Liver (tissue), 5 donors: ENCODE data around the gene ARID3A. TPM values are rescaled to one million over a fixed set of nuclear protein-coding genes. Genes with fewer than 3 reads are reported as not detected.

Experiments
- polyA plus RNA-seq, 2 donors: library from polyadenylated mRNA; stranded (reverse) in 1 of 2; unstranded in 1 of 2; fragments of 200-250 nt in 1 of 2; fragments of >200 nt in 1 of 2; fragmentation: Nextera tagmentation in 1 of 2; extraction: Ambion mirVana in 1 of 2; gene quantifications; one replicate each; pipeline versions ENCODE4 v1.2.1 to v1.2.3, GENCODE V29; 2013 to 2015
- small RNA-seq: library from RNA; depleted of rRNA; stranded (forward); fragments of <200 nt; gene quantifications from one replicate; pipeline ENCODE3, GENCODE V24; 2014
- total RNA-seq, 2 donors: library from RNA; depleted of rRNA; stranded (reverse); fragments of >200 nt; gene quantifications; one replicate each; pipeline ENCODE4 v1.2.3, GENCODE V29; 2014
- donor health status: healthy.
- donor health status: healthy.
- donor health status: healthy.

Gene ARID3A
- total and polyA plus RNA-seq, 4 donors: 0.74 to 42.4 (median 3.1) TPM

Small RNA genes within 50 kb of the gene (small RNA-seq; reads per million reads assigned to genes)
- gene RNU6-2 (0.35 reads per million, percentile 38 among the genes with 10 or more reads in this experiment), gene RNU6-9 (not detected)

Other genes starting within 250 kb of the ARID3A start
- gene FSTL3, start 249.6 kb upstream of the ARID3A start, total RNA-seq: 1 to 10 TPM; 5.7 to 8.4 TPM
- gene FSTL3, start 249.6 kb upstream of the ARID3A start, polyA plus RNA-seq: 1 to 10 TPM; 2.2 to 6.3 TPM
- gene PRSS57, start 230.6 kb upstream of the ARID3A start, total RNA-seq: 10 to 100 TPM in 1 of 2 donors, not detected in 1; 12.1 TPM
- gene PRSS57, start 230.6 kb upstream of the ARID3A start, polyA plus RNA-seq: under 1 TPM in 1 of 2 donors, not detected in 1; 0.10 TPM
- gene PALM, start 217.1 kb upstream of the ARID3A start, total RNA-seq: 1 to 10 TPM; 3.8 to 4.8 TPM
- 1 to 10 TPM in 1 of 2 donors, under 1 TPM in 1; 0.92 to 5.1 TPM for gene PALM, start 217.1 kb upstream of the ARID3A start, polyA plus RNA-seq
- under 1 TPM in 1 of 2 donors, not detected in 1; 0.08 TPM for gene MISP, start 174.9 kb upstream of the ARID3A start, total RNA-seq
- gene MISP, start 174.9 kb upstream of the ARID3A start, polyA plus RNA-seq: under 1 TPM in 1 of 2 donors, not detected in 1; 0.05 TPM
- 100 to 1,000 TPM in 1 of 2 donors, 10 to 100 TPM in 1; 98.1 to 147 TPM for gene PTBP1, start 128.6 kb upstream of the ARID3A start, total RNA-seq
- 10 to 100 TPM; 72.9 to 76.5 TPM for gene PTBP1, start 128.6 kb upstream of the ARID3A start, polyA plus RNA-seq
- 1 to 10 TPM in 1 of 2 donors, not detected in 1; 3.1 TPM for gene PLPPR3, start 104.1 kb upstream of the ARID3A start, total RNA-seq
- not detected for gene PLPPR3, start 104.1 kb upstream of the ARID3A start, polyA plus RNA-seq
- gene AZU1, start 98.2 kb upstream of the ARID3A start, total RNA-seq: 10 to 100 TPM in 1 of 2 donors, under 1 TPM in 1; 0.08 to 20.2 TPM
- gene AZU1, start 98.2 kb upstream of the ARID3A start, polyA plus RNA-seq: 1 to 10 TPM in 1 of 2 donors, under 1 TPM in 1; 0.24 to 1.8 TPM
- gene PRTN3, start 85.0 kb upstream of the ARID3A start, total RNA-seq: 100 to 1,000 TPM in 1 of 2 donors, under 1 TPM in 1; 0.17 to 225 TPM
- gene PRTN3, start 85.0 kb upstream of the ARID3A start, polyA plus RNA-seq: 1 to 10 TPM in 1 of 2 donors, under 1 TPM in 1; 0.67 to 2.7 TPM
- gene ELANE, start 73.7 kb upstream of the ARID3A start, total RNA-seq: 10 to 100 TPM in 1 of 2 donors, under 1 TPM in 1; 0.17 to 37.4 TPM
- gene ELANE, start 73.7 kb upstream of the ARID3A start, polyA plus RNA-seq: 1 to 10 TPM in 1 of 2 donors, under 1 TPM in 1; 0.88 to 2.7 TPM
- 10 to 100 TPM; 13.2 to 14.1 TPM for gene CFD, start 66.4 kb upstream of the ARID3A start, total RNA-seq
- gene CFD, start 66.4 kb upstream of the ARID3A start, polyA plus RNA-seq: 10 to 100 TPM in 1 of 2 donors, 1 to 10 TPM in 1; 4.5 to 20.2 TPM
- gene MED16, start 32.8 kb upstream of the ARID3A start, total RNA-seq: 10 to 100 TPM; 39.7 to 42.3 TPM
- 10 to 100 TPM; 30.6 to 50.5 TPM for gene MED16, start 32.8 kb upstream of the ARID3A start, polyA plus RNA-seq
- not detected for gene RNU6-9, start 32.6 kb upstream of the ARID3A start, total RNA-seq
- gene RNU6-9, start 32.6 kb upstream of the ARID3A start, polyA plus RNA-seq: not detected
- 10 to 100 TPM; 17.4 to 72.4 TPM for gene R3HDM4, start 12.8 kb upstream of the ARID3A start, total RNA-seq
- gene R3HDM4, start 12.8 kb upstream of the ARID3A start, polyA plus RNA-seq: 10 to 100 TPM; 14.1 to 23.0 TPM
- gene KISS1R, start 8.7 kb upstream of the ARID3A start, total RNA-seq: not detected
- gene KISS1R, start 8.7 kb upstream of the ARID3A start, polyA plus RNA-seq: not detected
- 10 to 100 TPM; 24.3 to 41.7 TPM for gene WDR18, start 58.3 kb downstream of the ARID3A start, total RNA-seq
- gene WDR18, start 58.3 kb downstream of the ARID3A start, polyA plus RNA-seq: 10 to 100 TPM; 33.8 to 45.3 TPM
- under 1 TPM in 1 of 2 donors, not detected in 1; 0.05 TPM for gene GRIN3B, start 74.4 kb downstream of the ARID3A start, total RNA-seq
- not detected for gene GRIN3B, start 74.4 kb downstream of the ARID3A start, polyA plus RNA-seq
- gene TMEM259, start 95.1 kb downstream of the ARID3A start, total RNA-seq: 10 to 100 TPM; 34.3 to 80.3 TPM
- 10 to 100 TPM; 29.7 to 99.3 TPM for gene TMEM259, start 95.1 kb downstream of the ARID3A start, polyA plus RNA-seq
- gene RNU6-2, start 95.5 kb downstream of the ARID3A start, total RNA-seq: not detected
- gene RNU6-2, start 95.5 kb downstream of the ARID3A start, polyA plus RNA-seq: not detected
- 10 to 100 TPM; 31.0 to 38.4 TPM for gene CNN2, start 100.6 kb downstream of the ARID3A start, total RNA-seq
- 10 to 100 TPM; 10.1 to 22.6 TPM for gene CNN2, start 100.6 kb downstream of the ARID3A start, polyA plus RNA-seq
- gene ABCA7, start 114.1 kb downstream of the ARID3A start, total RNA-seq: 10 to 100 TPM in 1 of 2 donors, 1 to 10 TPM in 1; 5.3 to 60.9 TPM
- 1 to 10 TPM; 3.0 to 4.4 TPM for gene ABCA7, start 114.1 kb downstream of the ARID3A start, polyA plus RNA-seq
- 10 to 100 TPM; 13.6 to 27.5 TPM for gene ARHGAP45, start 141.1 kb downstream of the ARID3A start, total RNA-seq
- gene ARHGAP45, start 141.1 kb downstream of the ARID3A start, polyA plus RNA-seq: 1 to 10 TPM; 3.3 to 5.8 TPM
- 100 to 1,000 TPM in 1 of 2 donors, 10 to 100 TPM in 1; 51.8 to 168 TPM for gene POLR2E, start 169.3 kb downstream of the ARID3A start, total RNA-seq
- gene POLR2E, start 169.3 kb downstream of the ARID3A start, polyA plus RNA-seq: 100 to 1,000 TPM; 175 to 211 TPM
- gene GPX4, start 178.0 kb downstream of the ARID3A start, total RNA-seq: 100 to 1,000 TPM; 122 to 149 TPM
- 100 to 1,000 TPM; 447 to 558 TPM for gene GPX4, start 178.0 kb downstream of the ARID3A start, polyA plus RNA-seq
- gene SBNO2, start 248.2 kb downstream of the ARID3A start, total RNA-seq: 10 to 100 TPM; 11.0 to 25.0 TPM
- gene SBNO2, start 248.2 kb downstream of the ARID3A start, polyA plus RNA-seq: 10 to 100 TPM in 1 of 2 donors, 1 to 10 TPM in 1; 2.2 to 19.1 TPM